NCI-H226 (cell line): ENCODE results near the gene POC1A.
A peak's percentile ranks its signal among the peaks of the same experiment; 100 is the strongest.

Experiments
- DNase-seq: peaks from one replicate; pipeline ENCODE4 v3.0.0-alpha.2; 2015

POC1A gene

DNA sequence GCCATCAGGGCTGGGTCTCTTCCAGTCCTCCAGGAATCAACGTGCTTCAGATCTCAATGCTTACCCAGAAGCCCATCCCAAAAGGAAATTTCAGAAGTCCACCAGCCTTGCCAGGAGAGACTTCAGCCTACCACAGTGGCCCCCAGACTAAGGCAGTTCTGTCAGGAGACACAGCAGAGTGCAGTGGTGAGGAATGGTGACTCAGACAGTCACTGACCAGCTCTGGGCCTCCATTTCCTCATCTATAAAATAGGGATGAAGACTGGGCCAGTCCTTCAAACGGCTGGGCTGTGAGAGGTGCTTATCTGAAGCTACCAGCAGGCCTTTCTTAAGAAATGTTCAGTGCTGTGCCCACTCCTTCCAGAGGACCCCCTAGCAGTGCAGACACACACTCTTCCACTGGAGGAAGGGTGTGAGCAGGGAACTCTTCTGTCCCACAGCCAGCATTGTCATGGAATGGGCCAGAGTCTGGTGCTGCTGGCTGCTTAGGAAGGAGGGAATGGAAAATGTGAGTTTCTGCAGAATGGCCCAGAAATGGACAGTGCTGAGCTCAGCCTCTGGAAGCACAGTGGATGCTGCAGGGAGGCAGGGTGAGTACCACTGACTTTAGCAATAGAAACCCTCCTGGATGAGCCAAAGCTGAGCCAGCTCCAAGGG lies 56.2 kb downstream of the POC1A start:
- no peak for DNase-seq

- DNase-seq: peak; percentile 22
Observed at GRCh38 chr3:52095990-52096775, 58.0 kb downstream of the POC1A start.

DNA sequence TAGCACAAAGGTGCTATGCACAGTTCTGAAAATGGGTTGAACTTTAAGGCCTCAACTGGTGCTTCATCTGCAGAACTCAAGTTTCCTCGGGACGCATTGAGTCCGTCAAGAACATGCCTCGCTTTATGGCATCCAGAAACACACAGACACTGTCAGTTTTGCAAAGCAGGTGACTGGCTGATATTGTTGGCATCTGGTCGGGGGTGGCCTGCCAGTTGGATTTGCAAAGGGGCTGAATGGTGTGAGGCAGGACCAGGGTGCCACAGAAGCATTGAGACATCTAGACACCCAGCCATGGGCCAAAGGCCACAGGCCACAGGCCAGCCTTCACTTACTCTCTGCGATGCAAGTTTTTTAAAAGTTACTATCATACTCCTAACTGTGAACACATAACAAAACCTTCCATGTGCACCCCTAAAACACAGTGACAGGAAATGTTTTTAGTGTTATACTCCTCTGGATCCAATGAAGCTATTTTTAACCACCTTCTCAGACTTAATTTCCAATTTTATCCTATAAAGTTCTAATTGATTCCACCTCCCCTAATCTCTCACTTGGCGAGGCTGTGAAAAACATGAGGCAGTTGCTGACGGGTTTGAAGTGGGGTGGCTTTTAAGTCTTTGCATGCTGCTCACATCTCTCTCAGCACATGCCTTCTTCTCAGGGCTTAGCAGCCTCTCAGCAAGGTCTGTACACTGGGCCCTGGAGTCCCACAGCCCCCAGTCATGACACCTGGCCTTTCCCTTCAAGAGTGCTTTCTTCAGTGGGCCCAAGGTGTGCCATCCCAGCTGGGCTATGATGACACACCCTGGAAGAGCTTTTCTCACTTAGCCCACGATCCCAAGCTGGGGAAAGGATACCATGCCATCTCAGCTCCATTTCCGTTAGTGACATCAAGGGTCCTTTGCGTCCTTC lies 59.4 kb downstream of the POC1A start:
- no peak for DNase-seq

GRCh38 chr3:52093756-52094545 lies 60.3 kb downstream of the POC1A start:
- peak; percentile 66 for DNase-seq

GRCh38 chr3:52092891-52093290 lies 61.3 kb downstream of the POC1A start:
- DNase-seq: no peak

GRCh38 chr3:52092271-52092660 lies 62.0 kb downstream of the POC1A start:
- no peak for DNase-seq

- DNase-seq: no peak
Observed at GRCh38 chr3:52091586-52092270, 62.5 kb downstream of the POC1A start.

GRCh38 chr3:52090933-52091468 lies 63.2 kb downstream of the POC1A start:
- DNase-seq: no peak

DNA sequence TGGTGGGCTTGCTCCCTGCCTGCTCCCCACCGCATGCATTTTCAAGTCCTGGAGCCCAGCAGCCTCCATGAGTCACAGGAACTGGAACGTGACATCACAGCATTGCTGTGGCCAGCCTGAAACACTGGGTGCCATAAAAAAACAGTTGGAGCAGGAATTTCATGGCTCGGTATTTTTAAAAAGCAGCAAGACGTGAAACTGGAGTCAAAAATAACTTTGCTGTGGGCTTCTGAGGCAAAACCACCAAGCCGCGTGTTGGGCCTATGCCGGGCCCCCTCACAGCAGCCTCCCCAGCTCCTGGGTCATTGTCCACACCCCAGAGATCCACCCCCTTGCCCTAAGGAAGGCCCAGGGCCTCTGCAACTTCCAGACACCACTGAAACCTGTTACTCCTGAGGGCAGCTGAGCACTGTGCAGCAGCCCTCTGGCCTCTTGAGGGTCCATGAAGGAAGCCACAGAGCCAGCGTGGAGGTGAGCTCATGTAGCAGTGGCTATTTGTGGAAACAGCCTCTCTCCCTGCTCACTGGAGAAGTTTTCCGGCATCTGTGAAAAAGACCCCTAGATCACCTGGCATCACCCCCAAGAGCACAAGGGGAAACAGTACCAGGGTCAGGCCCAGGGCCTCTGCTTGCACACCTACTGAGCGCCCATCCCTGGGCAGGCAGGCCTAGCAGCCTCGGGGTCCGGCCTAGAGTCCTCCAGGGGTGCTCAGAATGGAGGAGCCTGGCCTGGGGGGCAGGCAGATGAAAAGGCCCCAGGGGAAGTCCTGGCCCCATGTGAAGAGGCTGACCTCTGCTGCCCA lies 63.9 kb downstream of the POC1A start:
- no peak for DNase-seq

DNA sequence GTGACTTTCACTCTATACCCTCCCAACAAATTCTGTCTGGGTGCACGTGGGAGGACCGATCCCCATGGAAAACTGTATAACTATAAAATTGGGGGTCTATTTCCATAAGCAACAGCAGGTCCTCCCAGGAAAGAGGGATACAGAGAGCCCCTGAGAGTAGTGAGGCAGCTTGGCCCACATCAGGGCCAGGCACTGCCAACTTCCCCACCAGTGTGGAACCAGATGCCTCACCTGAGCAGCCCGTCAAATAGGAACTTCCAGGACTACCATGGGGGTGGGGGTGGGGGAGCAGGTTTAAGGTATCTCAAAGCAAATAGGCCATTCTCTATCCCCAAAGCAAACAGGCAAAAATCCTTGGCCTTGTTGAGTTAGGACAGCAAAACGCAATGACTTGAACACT lies 64.5 kb downstream of the POC1A start:
- no peak for DNase-seq

GRCh38 chr3:52088445-52089367 lies 65.5 kb downstream of the POC1A start:
- DNase-seq: peak; percentile 19

DNA sequence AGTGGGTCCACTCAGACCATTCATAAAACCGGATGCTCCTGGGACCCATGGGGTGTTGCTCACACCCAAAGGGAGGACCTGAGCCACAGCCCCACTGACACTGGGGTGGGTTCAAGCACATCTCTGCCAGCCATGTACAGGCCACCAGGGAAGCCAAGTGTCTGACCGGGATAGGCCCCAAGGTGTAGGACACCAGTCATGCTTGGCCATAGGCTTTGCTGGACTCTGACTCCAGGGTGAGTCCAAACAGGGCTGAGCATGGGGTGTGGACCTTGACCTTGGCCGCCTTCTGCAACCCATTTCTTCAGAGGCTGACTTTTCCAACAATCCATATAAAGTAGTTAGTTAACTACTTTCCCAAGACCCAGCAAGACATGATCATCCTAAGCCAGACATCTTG lies 66.5 kb downstream of the POC1A start:
- DNase-seq: no peak

GRCh38 chr3:52086976-52087663 lies 67.1 kb downstream of the POC1A start:
- peak; percentile 49 for DNase-seq

DNA sequence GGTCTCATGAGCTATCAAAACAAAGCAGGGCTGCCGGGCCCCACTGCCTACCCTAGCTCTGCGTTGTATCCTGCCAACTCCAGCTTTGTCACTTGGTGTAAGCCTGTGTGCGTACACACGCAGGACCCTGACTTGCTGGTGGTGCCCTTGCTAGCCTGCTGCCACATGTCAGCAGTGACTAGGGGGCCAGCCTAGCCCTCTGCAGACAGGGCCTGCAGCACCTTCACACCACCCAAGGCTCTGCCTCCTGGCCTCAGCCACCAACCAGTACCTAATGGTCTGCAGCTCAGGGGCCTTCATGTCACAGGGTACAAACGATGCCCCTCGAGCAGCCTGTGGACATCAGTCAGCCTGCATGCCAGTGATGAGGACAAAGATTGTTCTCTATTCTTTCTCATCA lies 67.8 kb downstream of the POC1A start:
- no peak for DNase-seq

GRCh38 chr3:52085681-52086282 lies 68.4 kb downstream of the POC1A start:
- DNase-seq: no peak

DNA sequence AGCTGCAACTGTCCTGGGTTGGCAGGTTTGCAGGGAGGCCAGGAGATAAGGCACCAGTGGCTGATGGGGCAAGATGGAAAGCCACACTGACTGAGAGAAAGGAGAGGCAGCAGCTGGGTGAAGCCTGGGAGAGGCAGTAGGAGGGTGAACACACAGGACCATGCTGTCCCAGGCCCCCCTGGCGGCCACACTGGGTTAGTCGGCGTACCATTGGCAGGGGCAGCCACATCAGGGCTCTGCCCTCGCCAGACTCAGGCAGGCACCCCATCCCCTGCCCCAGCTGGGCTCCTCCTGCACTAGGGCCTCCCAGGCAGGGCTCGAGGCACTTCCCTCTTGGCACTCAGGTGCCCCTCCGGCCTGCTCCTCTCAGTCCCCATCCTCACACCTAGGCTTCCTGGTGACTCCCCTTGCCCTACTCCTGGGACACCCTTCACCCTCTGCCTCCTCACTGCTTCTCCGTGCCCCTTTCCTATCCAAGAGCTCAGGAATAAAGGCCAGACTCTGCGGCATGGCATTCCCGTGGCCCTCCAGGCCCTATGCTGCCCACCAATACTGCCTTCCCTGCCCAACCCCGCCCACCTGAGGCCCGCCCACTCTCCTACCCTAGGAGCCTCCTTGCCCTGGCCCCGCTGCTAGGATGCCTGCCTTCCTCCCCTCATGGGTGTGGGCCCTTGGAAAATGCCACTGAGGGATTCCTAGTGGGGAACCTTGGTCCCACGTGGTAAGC lies 69.1 kb downstream of the POC1A start:
- DNase-seq: no peak

DNA sequence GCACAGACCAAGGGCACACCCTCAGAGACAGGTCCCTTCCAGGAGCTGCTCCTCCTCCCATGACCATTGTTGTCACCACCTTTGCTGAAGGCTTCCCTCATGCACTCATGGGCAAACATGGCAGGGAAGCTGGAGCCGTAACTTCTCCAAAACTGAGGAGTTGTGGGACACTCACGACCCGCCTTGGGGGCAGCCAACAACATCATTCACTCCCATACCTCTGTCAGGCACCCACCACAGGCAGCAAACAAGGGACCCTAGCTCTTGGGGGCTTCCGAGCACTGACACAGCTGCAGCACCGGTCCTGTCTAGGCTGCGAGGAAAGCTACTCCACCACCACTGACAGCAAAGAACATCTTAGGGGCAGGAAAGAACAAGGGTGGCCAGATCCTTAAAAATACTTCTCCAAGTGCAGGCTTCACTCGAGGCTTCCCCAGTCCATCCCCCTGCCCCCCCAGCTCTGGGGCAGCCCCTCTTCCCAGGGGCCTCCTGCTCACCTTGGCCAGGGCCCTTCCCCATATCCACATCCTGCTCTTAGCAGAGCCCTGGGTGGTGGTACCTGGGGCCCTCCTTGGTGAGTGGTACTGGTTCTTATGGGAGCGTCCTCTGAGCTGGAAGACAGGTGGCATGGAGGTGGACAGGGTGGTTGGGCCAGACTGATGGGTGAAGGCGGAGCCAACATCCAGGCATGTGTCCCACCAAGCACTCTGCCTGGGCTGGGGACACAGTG lies 69.8 kb downstream of the POC1A start:
- no peak for DNase-seq
